Body of pancreas (tissue), 4 donors: ENCODE measurements around the gene ADCY10. TPM values are rescaled to one million over a fixed set of nuclear protein-coding genes. Genes with fewer than 3 reads are reported as not detected.

ENCODE experiments used
- ATAC-seq: fragments of 150-250 bp; one replicate; pipeline ENCODE4 v1.9.1; 2016
- DNase-seq, 4 donors: peaks; one replicate each; pipeline ENCODE4 v3.0.0-alpha.2; 2019
- H3K27ac ChIP-seq, 4 donors: fragments of 200-600 bp; sonication (generic); 1 replicate in 3 of 4; 2 replicates in 1 of 4; pipeline versions ENCODE4 v1.5.1 to v1.6.1; 2016 to 2019; ENCODE audit warnings: mild to moderate bottlenecking in 1 of 4, mixed read lengths in 1 of 4, moderate library complexity in 1 of 4
- H3K27me3 ChIP-seq, 2 donors: fragments of 200-600 bp; sonication (generic); one replicate each; pipeline ENCODE4 v1.6.0; 2016; ENCODE audit warnings: mild to moderate bottlenecking in 1 of 2
- H3K36me3 ChIP-seq, 2 donors: fragments of 200-600 bp; sonication (generic); replicated peaks in 1 of 2; 2 replicates each; pipeline ENCODE4 v1.5.1; 2016; ENCODE audit warnings: low read depth in 2 of 2; ENCODE audit not compliant: insufficient read depth in 1 of 2
- H3K4me1 ChIP-seq: fragments of 200-600 bp; sonication (generic); one replicate; pipeline ENCODE4 v1.6.0; 2016
- H3K4me3 ChIP-seq, 2 donors: fragments of 200-600 bp; sonication (generic); 1 replicate in 1 of 2; 2 replicates in 1 of 2; pipeline ENCODE4 v1.5.1; 2016 to 2019
- H3K9me3 ChIP-seq, 3 donors: fragments of 200-600 bp; sonication (generic); 1 replicate in 2 of 3; 2 replicates in 1 of 3; pipeline ENCODE4 v1.5.1; 2016
- POLR2A ChIP-seq, 3 donors: fragments of 450-650 bp; IDR thresholded peaks; one replicate each; pipeline ENCODE4 v1.6.1; 2016; ENCODE audit warnings: antibody characterized with exemption in 3 of 3, mild to moderate bottlenecking in 2 of 3
- WGBS, 2 donors: methylation state at CpG; one replicate each; pipeline ENCODE4 v1.1.5; 2017; 5-methylcytosine and 5-hydroxymethylcytosine counted together
- intact Hi-C: fragments of 100-400 bp; cut with DNase I; formaldehyde crosslinking; loops from one replicate; pipeline ENCODE4 v1.15.1; 2023
- total RNA-seq, 2 donors: library from RNA; depleted of rRNA; stranded (reverse); fragments of >200 nt; gene quantifications; one replicate each; pipeline ENCODE4 v1.1.0, GENCODE V29; 2016
- TF ChIP-seq, protein P1 (sequence below), 7 experiments: fragments of 450-650 bp in 4 of 7; fragments of 200-600 bp in 3 of 7; sonication (generic) in 3 of 7; IDR thresholded peaks; one replicate each; pipeline ENCODE4 v1.5.1; 2016 to 2019; ENCODE audit warnings: antibody characterized with exemption in 7 of 7

The ADCY10 gene
- total RNA-seq, 2 donors from 2014 or later = 0.26 TPM; not detected in 1

DNA sequence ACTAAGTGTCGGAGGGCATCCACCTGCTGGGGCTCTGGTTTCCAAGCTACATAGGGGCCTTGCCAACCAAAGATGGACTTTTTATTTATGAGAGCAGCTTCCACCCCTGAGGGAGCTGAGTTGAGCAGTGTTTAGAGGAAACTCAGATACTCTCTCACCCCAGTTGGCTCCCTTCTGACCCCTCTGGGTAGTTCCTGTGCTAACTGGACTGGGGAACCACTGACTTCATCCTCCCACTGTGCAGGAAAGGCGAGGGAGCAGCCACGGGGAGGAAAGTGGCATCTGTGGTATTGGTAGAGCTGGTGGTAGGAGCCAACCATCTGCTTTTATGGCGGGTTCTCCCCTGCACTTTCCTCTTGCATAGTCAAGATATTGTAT lies 121.8 kb downstream of the ADCY10 start:
- no peak overlapping the region for H3K27ac ChIP-seq

DNA sequence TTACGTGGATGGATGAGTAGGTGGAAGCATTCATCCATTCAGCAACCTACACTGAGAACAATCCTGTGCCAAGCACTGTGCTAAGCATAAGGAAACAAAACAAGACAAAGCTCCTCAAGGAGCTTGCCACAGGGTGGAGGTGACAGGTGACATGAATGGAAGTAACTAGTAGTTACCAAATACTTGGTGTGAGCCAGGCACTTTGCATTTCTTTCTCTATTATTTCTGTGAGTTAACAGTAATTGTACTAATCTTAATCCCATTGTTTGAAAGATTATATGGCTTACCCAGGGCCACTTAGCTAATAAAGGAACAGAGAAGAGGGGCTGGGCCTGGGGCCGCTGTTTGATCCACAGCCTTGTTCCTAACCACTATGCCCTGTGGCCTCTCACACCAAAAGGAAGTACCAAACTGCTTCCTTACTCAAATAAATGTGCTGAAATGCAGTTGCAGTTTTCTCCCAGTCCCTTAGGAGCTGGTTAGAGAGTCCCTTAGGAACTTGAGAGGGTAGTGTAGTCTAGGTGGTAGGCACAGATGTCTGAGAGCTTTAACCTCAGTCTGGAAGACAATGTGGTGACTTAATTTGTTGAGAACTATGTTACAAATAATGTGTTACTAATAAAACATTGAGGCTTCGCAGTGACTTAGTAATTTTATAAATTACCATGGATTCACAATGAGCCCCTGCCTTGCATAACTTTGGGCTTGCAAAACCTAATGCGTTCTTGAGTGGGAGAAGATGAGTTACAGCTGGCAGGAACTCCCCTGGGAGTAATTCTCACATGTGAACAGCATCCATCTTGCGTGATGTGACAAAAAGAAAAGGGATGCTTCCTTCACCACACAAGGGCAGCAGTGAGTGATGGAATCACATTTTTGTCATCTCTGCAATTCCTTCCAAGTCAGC lies 122.4 kb downstream of the ADCY10 start:
- no peak overlapping the region for H3K4me3 ChIP-seq
- H3K27me3 ChIP-seq = no peaks in the 10 kb centered on the region
- intact Hi-C loops = no loop called here
- H3K36me3 ChIP-seq = peaks cover 2 to 7% of the 10 kb centered on the region in 2 donors
- H3K27ac ChIP-seq = no peak overlapping the region
- WGBS, 2 donors = 65 to 84% methylated on average over 5 of the region's 5 CpGs
- peak in 3 of 4 donors; percentile 39 to 52 (median 47) for DNase-seq
- no peaks in the 10 kb centered on the region for H3K9me3 ChIP-seq
- TF ChIP-seq POLR2A (IDR thresholded peaks at IDR 0.05) = no peak
- TF ChIP-seq, protein P1, sequence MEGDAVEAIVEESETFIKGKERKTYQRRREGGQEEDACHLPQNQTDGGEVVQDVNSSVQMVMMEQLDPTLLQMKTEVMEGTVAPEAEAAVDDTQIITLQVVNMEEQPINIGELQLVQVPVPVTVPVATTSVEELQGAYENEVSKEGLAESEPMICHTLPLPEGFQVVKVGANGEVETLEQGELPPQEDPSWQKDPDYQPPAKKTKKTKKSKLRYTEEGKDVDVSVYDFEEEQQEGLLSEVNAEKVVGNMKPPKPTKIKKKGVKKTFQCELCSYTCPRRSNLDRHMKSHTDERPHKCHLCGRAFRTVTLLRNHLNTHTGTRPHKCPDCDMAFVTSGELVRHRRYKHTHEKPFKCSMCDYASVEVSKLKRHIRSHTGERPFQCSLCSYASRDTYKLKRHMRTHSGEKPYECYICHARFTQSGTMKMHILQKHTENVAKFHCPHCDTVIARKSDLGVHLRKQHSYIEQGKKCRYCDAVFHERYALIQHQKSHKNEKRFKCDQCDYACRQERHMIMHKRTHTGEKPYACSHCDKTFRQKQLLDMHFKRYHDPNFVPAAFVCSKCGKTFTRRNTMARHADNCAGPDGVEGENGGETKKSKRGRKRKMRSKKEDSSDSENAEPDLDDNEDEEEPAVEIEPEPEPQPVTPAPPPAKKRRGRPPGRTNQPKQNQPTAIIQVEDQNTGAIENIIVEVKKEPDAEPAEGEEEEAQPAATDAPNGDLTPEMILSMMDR (IDR thresholded peaks at IDR 0.05) = no peak
- peak; percentile 59 for ATAC-seq
- H3K4me1 ChIP-seq = no peaks in the 10 kb centered on the region

More for the DNA sequence above, 121.8 kb downstream of the ADCY10 start:
- peak; percentile 5 for ATAC-seq
- no peaks in the 10 kb centered on the region for H3K4me1 ChIP-seq
- TF ChIP-seq POLR2A (IDR thresholded peaks at IDR 0.05) = no peak
- TF ChIP-seq, protein P1 (IDR thresholded peaks at IDR 0.05) = no peak
- H3K27me3 ChIP-seq = no peaks in the 10 kb centered on the region
- WGBS, 2 donors = 87 to 95% methylated on average over 4 of the region's 4 CpGs
- H3K4me3 ChIP-seq = no peak overlapping the region
- H3K36me3 ChIP-seq = peaks cover 2 to 7% of the 10 kb centered on the region in 2 donors
- no peak for DNase-seq
- intact Hi-C loops = no loop called here
- H3K9me3 ChIP-seq = no peaks in the 10 kb centered on the region

DNA sequence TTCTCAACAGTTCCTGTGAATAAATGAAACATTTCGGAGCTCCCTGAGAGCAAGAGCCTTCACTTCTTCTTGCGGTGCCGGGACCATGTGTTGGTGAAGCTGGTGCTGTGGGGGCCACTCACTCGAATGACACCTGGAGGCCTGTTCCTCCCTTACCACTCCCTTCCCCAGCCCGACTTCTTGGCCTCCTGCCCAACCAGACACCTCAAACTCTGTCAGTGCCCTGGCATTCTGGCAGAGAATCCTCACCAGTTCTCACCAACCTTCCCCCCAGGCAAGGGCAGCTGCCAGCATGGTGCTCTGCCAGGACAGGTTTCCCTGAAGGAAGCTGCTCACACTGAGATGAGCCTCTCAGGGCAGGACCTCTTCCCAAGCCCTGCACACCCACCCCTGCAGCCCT lies 123.8 kb downstream of the ADCY10 start:
- no peak for DNase-seq
- WGBS, 2 donors = 90 to 94% methylated on average over 5 of the region's 5 CpGs
- peaks cover 2 to 7% of the 10 kb centered on the region in 2 donors for H3K36me3 ChIP-seq

DNA sequence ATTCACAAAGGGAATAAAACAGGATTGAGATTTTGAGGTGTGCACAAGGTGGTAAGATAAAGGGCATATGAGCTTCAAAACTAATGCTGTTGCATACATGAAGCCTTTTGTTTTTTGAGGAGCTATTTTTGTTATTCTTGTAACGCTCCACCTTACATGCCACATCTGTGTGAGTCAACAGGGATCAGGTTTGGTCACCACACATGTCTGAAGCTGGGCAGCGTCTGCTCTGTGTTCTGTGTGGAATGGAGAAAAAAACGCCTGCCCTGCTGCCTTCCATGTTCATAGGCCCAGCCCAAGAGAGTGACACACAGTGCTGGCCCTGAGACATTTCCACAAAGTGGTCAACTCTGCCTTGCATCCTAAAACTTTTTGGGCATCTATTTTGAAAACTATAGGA lies 124.4 kb downstream of the ADCY10 start:
- WGBS, 2 donors = 84 to 85% methylated on average over 3 of the region's 3 CpGs
- no peak for TF ChIP-seq POLR2A (IDR thresholded peaks at IDR 0.05)
- TF ChIP-seq, protein P1 (IDR thresholded peaks at IDR 0.05) = no peak
- no peaks in the 10 kb centered on the region for H3K4me1 ChIP-seq
- no peaks in the 10 kb centered on the region for H3K27me3 ChIP-seq
- no peak for DNase-seq
- H3K4me3 ChIP-seq = no peak overlapping the region
- no peaks in the 10 kb centered on the region for H3K9me3 ChIP-seq
- intact Hi-C loops = no loop called here
- ATAC-seq = no peak
- no peak overlapping the region for H3K27ac ChIP-seq
- peaks cover 2 to 7% of the 10 kb centered on the region in 2 donors for H3K36me3 ChIP-seq

More for the DNA sequence above, 123.8 kb downstream of the ADCY10 start:
- ATAC-seq = no peak
- Histone ChIP-seq H3K9me3 (no peaks in the 10 kb centered on the region), H3K4me1 (no peaks in the 10 kb centered on the region), H3K27ac (no peak overlapping the region), H3K4me3 (no peak overlapping the region), H3K27me3 (no peaks in the 10 kb centered on the region)
- intact Hi-C loops = no loop called here
- no peak for TF ChIP-seq POLR2A (IDR thresholded peaks at IDR 0.05)
- TF ChIP-seq, protein P1 (IDR thresholded peaks at IDR 0.05) = no peak
